ENCODE results near the gene ATL2.
"Not testable (repeated sequence)": the region's sequence is repeated elsewhere in the genome, so short reads cannot be mapped to it uniquely, and the experiment has no call there.

Gene ATL2

DNA sequence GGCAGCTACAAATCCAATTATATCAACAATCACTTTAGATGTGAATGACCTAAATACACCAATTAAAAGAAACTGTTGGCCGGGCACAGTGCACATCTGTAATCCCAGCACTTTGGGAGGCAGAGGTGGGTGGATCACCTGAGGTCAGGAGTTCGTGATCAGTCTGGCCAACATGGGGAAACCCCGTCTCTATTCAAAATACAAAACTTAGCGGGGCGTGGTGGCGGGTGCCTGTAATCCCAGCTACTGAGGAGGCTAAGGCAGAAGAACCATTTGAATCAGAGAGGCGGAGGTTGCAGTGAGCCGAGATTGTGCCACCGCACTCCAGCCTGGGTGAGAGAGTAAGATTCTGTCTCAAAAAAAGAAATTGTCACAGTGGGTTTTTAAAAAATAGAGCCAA is 49.5 kb downstream of the ATL2 start:
- no peak for TF ChIP-seq EZH2phosphoT487 (IDR thresholded peaks at IDR 0.05; ENCODE audit: borderline replicate concordance)
- TF ChIP-seq, protein P1, sequence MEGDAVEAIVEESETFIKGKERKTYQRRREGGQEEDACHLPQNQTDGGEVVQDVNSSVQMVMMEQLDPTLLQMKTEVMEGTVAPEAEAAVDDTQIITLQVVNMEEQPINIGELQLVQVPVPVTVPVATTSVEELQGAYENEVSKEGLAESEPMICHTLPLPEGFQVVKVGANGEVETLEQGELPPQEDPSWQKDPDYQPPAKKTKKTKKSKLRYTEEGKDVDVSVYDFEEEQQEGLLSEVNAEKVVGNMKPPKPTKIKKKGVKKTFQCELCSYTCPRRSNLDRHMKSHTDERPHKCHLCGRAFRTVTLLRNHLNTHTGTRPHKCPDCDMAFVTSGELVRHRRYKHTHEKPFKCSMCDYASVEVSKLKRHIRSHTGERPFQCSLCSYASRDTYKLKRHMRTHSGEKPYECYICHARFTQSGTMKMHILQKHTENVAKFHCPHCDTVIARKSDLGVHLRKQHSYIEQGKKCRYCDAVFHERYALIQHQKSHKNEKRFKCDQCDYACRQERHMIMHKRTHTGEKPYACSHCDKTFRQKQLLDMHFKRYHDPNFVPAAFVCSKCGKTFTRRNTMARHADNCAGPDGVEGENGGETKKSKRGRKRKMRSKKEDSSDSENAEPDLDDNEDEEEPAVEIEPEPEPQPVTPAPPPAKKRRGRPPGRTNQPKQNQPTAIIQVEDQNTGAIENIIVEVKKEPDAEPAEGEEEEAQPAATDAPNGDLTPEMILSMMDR (conservative IDR thresholded peaks at IDR 0.05; ENCODE audit: low read length), result no peak
- no peaks in the 10 kb centered on the region for H3K27me3 ChIP-seq (ENCODE audit: insufficient read depth, low read length, poor library complexity, severe bottlenecking)
- H4K20me1 ChIP-seq (ENCODE audit: insufficient read depth, low read length, poor library complexity, severe bottlenecking), result peaks cover 23% of the 10 kb centered on the region
- peaks cover 15% of the 10 kb centered on the region; the same call in 1 of the 2 replicates for H3K36me3 ChIP-seq (ENCODE audit: insufficient read depth, low read length)
- H3K79me2 ChIP-seq (ENCODE audit: insufficient read depth, low read length), result peaks cover 55% of the 10 kb centered on the region
- no peak overlapping the region for H2AFZ ChIP-seq (ENCODE audit: low read length)
- H3K9ac ChIP-seq (ENCODE audit: low read depth, low read length, poor library complexity, severe bottlenecking), result no peak overlapping the region
- H3K4me2 ChIP-seq (ENCODE audit: low read depth, low read length, poor library complexity, severe bottlenecking), result no peak overlapping the region
- H3K4me1 ChIP-seq (ENCODE audit: insufficient read depth, low read length, poor library complexity, severe bottlenecking), result peaks cover 20% of the 10 kb centered on the region
- peaks cover 3% of the 10 kb centered on the region; the same call in 1 of the 2 replicates for H3K9me3 ChIP-seq (ENCODE audit: insufficient read depth, low read depth, low read length)
- 0 out of 2 replicates have a peak, but pooled peaks cover 3% of the 10 kb centered on the region for H3F3A ChIP-seq (ENCODE audit: low read depth)
- H3K9me2 ChIP-seq (replicated peaks; ENCODE audit: low read depth, low read length), result no peaks in the 10 kb centered on the region
- no peak overlapping the region for H3K4me3 ChIP-seq (ENCODE audit: low read length, poor library complexity, severe bottlenecking)

DNA sequence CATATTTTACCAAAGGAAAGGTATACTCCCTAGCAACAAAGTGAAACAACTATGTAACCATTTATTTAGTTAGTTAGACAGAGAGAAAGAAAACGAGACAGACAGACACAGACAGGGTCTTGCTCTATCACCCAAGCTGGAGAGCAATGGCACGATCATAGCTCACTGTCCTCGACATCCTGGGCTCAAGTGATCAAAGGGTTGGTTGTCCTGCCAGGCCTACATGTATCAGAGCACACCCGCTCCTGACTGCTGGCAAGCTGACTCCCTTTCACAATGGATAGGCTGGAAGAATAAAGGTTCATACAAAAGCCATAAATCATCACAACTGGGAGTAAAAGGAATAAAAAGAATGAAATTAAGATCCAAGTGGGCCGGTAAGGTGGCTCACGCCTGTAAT is 53.5 kb downstream of the ATL2 start:
- peaks cover 20% of the 10 kb centered on the region for H3K4me1 ChIP-seq (ENCODE audit: insufficient read depth, low read length, poor library complexity, severe bottlenecking)
- TF ChIP-seq EZH2phosphoT487 (IDR thresholded peaks at IDR 0.05; ENCODE audit: borderline replicate concordance), result no peak
- TF ChIP-seq, protein P1 (conservative IDR thresholded peaks at IDR 0.05; ENCODE audit: low read length), result no peak
- peaks cover 52% of the 10 kb centered on the region for H3K79me2 ChIP-seq (ENCODE audit: insufficient read depth, low read length)
- H4K20me1 ChIP-seq (ENCODE audit: insufficient read depth, low read length, poor library complexity, severe bottlenecking), result peaks cover 24% of the 10 kb centered on the region
- no peaks in the 10 kb centered on the region for H3K9me2 ChIP-seq (replicated peaks; ENCODE audit: low read depth, low read length)
- H3K36me3 ChIP-seq (ENCODE audit: insufficient read depth, low read length), result peaks cover 9% of the 10 kb centered on the region; the same call in 1 of the 2 replicates
- H3K4me3 ChIP-seq (ENCODE audit: low read length, poor library complexity, severe bottlenecking), result no peak overlapping the region
- 0 out of 2 replicates have a peak, but pooled peaks cover 3% of the 10 kb centered on the region for H3F3A ChIP-seq (ENCODE audit: low read depth)
- H3K27me3 ChIP-seq (ENCODE audit: insufficient read depth, low read length, poor library complexity, severe bottlenecking), result no peaks in the 10 kb centered on the region
- no peak overlapping the region for H3K9ac ChIP-seq (ENCODE audit: low read depth, low read length, poor library complexity, severe bottlenecking)
- H3K4me2 ChIP-seq (ENCODE audit: low read depth, low read length, poor library complexity, severe bottlenecking), result no peak overlapping the region
- H3K9me3 ChIP-seq (ENCODE audit: insufficient read depth, low read depth, low read length), result no peaks in the 10 kb centered on the region
- no peak overlapping the region for H2AFZ ChIP-seq (ENCODE audit: low read length)

DNA sequence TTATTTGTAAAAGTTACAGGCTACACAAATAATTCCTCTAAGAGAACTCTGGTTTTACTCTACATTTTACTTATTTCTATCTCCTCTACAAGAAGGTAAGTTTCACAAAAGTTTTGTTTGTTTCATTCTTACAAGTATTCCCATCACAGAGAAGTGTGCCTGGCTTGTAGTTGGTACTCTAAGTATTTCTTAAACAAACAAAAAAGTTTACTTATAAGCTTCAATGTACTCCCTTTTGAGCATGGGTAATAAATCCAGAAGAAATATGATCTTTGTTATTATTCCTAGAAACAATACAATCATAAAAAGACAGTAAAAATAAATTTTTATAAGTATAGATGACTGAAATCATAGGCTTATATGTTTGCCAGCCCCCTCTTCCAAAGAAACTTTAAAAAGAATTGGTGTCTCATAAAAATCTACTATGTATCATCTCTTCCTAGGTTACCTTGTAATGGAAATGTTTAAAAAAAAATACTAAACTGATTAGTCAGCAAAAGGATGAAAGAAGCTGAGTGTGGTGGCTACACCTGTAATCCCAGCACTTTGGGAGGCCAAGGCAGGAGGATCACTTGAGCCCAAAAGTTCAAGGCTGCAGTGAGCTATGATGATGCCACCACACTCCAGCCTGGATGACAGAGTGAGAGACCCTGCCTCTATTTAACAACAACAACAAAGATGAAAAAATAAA is 54.7 kb downstream of the ATL2 start:
- peaks cover 21% of the 10 kb centered on the region; the same call in 1 of the 2 replicates for H3K36me3 ChIP-seq (ENCODE audit: insufficient read depth, low read length)

DNA sequence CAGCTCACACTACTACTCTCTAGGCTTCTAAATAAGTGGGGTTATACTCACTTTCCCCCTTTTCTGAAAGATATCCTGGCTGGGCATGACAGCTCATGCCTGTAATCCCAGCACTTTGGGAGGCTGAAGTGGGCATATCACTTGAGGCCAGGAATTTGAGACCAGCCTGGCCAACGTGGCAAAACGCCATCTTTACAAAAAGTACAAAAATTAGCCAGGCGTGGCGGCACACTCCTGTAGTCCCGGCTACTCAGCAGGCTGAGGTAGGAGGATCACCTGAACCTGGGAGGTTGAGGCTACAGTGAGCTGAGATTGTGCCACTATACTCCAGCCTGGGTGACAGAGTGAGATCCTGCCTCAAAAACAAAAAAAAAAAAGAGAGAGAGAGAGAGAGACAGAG is 57.8 kb downstream of the ATL2 start:
- H3F3A ChIP-seq (ENCODE audit: low read depth); H3K9ac ChIP-seq (ENCODE audit: low read depth, low read length, poor library complexity, severe bottlenecking); H3K4me3 ChIP-seq (ENCODE audit: low read length, poor library complexity, severe bottlenecking); H3K9me2 ChIP-seq (replicated peaks; ENCODE audit: low read depth, low read length); H3K4me2 ChIP-seq (ENCODE audit: low read depth, low read length, poor library complexity, severe bottlenecking); H3K9me3 ChIP-seq (ENCODE audit: insufficient read depth, low read depth, low read length); H2AFZ ChIP-seq (ENCODE audit: low read length); H4K20me1 ChIP-seq (ENCODE audit: insufficient read depth, low read length, poor library complexity, severe bottlenecking); H3K27me3 ChIP-seq (ENCODE audit: insufficient read depth, low read length, poor library complexity, severe bottlenecking); H3K4me1 ChIP-seq (ENCODE audit: insufficient read depth, low read length, poor library complexity, severe bottlenecking): not testable (repeated sequence)
- Histone ChIP-seq H3K79me2 (ENCODE audit: insufficient read depth, low read length) (peaks cover 15% of the 10 kb centered on the region), H3K36me3 (ENCODE audit: insufficient read depth, low read length) (peaks cover 51% of the 10 kb centered on the region; the same call in 1 of the 2 replicates)

More for the DNA sequence above, 54.7 kb downstream of the ATL2 start:
- H3K79me2 ChIP-seq (ENCODE audit: insufficient read depth, low read length), result peaks cover 42% of the 10 kb centered on the region
- no peaks in the 10 kb centered on the region for H3F3A ChIP-seq (ENCODE audit: low read depth)
- peaks cover 13% of the 10 kb centered on the region for H3K4me1 ChIP-seq (ENCODE audit: insufficient read depth, low read length, poor library complexity, severe bottlenecking)
- no peaks in the 10 kb centered on the region for H3K27me3 ChIP-seq (ENCODE audit: insufficient read depth, low read length, poor library complexity, severe bottlenecking)
- no peak overlapping the region for H2AFZ ChIP-seq (ENCODE audit: low read length)
- peaks cover 18% of the 10 kb centered on the region for H4K20me1 ChIP-seq (ENCODE audit: insufficient read depth, low read length, poor library complexity, severe bottlenecking)
- H3K9me3 ChIP-seq (ENCODE audit: insufficient read depth, low read depth, low read length), result no peaks in the 10 kb centered on the region
- H3K9me2 ChIP-seq (replicated peaks; ENCODE audit: low read depth, low read length), result no peaks in the 10 kb centered on the region
- H3K4me3 ChIP-seq (ENCODE audit: low read length, poor library complexity, severe bottlenecking), result no peak overlapping the region
- TF ChIP-seq EZH2phosphoT487 (IDR thresholded peaks at IDR 0.05; ENCODE audit: borderline replicate concordance), result no peak
- TF ChIP-seq, protein P1 (conservative IDR thresholded peaks at IDR 0.05; ENCODE audit: low read length), result no peak
- H3K9ac ChIP-seq (ENCODE audit: low read depth, low read length, poor library complexity, severe bottlenecking), result no peak overlapping the region
- no peak overlapping the region for H3K4me2 ChIP-seq (ENCODE audit: low read depth, low read length, poor library complexity, severe bottlenecking)
